ENCODE results near the gene NOP58.

DNA sequence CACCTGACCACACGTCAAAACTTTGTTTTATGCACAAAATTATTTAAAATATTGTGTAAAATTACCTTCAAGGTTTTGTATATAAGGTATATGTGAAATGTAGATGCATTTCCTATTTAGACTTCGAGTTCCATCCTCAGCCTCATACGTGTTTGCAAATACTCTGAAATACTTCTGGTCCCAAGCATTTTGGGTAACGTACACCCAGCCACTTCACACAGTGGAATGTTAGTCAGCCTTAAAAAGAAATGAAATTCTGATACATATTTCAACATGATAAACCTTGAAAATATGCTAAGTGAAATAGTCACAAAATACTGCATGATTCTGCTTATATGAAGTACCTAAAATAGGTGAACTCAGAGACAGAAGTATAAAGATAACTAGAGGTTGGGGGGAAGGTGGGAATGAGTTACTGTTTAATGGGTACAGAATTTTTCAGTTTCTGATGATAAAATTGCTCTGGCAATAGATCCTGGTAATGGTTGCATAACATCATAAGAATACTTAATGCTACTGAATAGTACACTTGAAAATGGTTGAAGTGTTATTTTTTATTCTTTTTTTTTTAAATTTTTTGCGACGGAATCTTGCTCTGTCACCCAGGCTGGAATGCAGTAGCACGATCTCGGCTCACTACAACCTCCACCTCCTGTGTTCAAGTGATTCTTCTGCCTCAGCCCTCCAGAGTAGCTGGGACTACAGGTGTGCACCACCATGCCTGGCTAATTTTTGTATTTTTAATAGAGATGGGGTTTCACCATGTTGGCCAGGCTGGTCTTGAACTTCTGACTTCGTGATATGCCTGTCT is 24.0 kb downstream of the NOP58 start:
- TF ChIP-seq, protein P1, sequence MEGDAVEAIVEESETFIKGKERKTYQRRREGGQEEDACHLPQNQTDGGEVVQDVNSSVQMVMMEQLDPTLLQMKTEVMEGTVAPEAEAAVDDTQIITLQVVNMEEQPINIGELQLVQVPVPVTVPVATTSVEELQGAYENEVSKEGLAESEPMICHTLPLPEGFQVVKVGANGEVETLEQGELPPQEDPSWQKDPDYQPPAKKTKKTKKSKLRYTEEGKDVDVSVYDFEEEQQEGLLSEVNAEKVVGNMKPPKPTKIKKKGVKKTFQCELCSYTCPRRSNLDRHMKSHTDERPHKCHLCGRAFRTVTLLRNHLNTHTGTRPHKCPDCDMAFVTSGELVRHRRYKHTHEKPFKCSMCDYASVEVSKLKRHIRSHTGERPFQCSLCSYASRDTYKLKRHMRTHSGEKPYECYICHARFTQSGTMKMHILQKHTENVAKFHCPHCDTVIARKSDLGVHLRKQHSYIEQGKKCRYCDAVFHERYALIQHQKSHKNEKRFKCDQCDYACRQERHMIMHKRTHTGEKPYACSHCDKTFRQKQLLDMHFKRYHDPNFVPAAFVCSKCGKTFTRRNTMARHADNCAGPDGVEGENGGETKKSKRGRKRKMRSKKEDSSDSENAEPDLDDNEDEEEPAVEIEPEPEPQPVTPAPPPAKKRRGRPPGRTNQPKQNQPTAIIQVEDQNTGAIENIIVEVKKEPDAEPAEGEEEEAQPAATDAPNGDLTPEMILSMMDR (IDR thresholded peaks at IDR 0.05) = no peak
- TF ChIP-seq POLR2A (IDR thresholded peaks at IDR 0.05) = no peak
